IPS-NIHi7 (cell line): Measurements from ENCODE around the gene CFAP74.
"Not testable (repeated sequence)": the region's sequence is repeated elsewhere in the genome, so short reads cannot be mapped to it uniquely, and the experiment has no call there.

ENCODE experiments used
- DNase-seq: peaks from one replicate; pipeline ENCODE4 v3.0.0; 2012; ENCODE audit warnings: mixed read lengths; ENCODE audit errors: extremely low spot score

CFAP74 gene

GRCh38 chr1:1895060-1895418 is 108.5 kb downstream of the CFAP74 start:
- no peak for DNase-seq

GRCh38 chr1:1894354-1895059 is 109.1 kb downstream of the CFAP74 start:
- peak; percentile 41 for DNase-seq

GRCh38 chr1:1893997-1894353 is 109.6 kb downstream of the CFAP74 start:
- no peak for DNase-seq

GRCh38 chr1:1893291-1893985 is 110.1 kb downstream of the CFAP74 start:
- DNase-seq = no peak

GRCh38 chr1:1892763-1893120 is 110.8 kb downstream of the CFAP74 start:
- no peak for DNase-seq

- DNase-seq = no peak
These were observed 111.4 kb downstream of the CFAP74 start for GRCh38 chr1:1892079-1892762.

GRCh38 chr1:1891349-1892078 is 112.1 kb downstream of the CFAP74 start:
- DNase-seq = peak; percentile 73

GRCh38 chr1:1890506-1891348 is 112.9 kb downstream of the CFAP74 start, which contains the start of gene GNB1:
TSS of gene GNB1 (minus strand) at chr1:1891087. CDS start at chr1:1825453, 65,634 bp downstream.
- peak; percentile 93 for DNase-seq

GRCh38 chr1:1889847-1890505 is 113.6 kb downstream of the CFAP74 start:
- DNase-seq = peak; percentile 54

- no peak for DNase-seq
These were observed 114.4 kb downstream of the CFAP74 start for GRCh38 chr1:1889090-1889750.

- DNase-seq = not testable (repeated sequence)
These were observed 119.7 kb downstream of the CFAP74 start for GRCh38 chr1:1883890-1884289.

- DNase-seq = no peak
These were observed 120.3 kb downstream of the CFAP74 start for GRCh38 chr1:1883092-1883873.

GRCh38 chr1:1881727-1882126 is 121.9 kb downstream of the CFAP74 start:
- no peak for DNase-seq

GRCh38 chr1:1880617-1881312 is 122.8 kb downstream of the CFAP74 start:
- DNase-seq = no peak

GRCh38 chr1:1879942-1880341 is 123.6 kb downstream of the CFAP74 start:
- no peak for DNase-seq

GRCh38 chr1:1877865-1878436 is 125.6 kb downstream of the CFAP74 start:
- DNase-seq = no peak

- DNase-seq = no peak
These were observed 127.2 kb downstream of the CFAP74 start for GRCh38 chr1:1876335-1876930.

- DNase-seq = no peak
These were observed 127.7 kb downstream of the CFAP74 start for GRCh38 chr1:1875932-1876331.
